GM23248 (cell line): ENCODE measurements around the gene STX10. TPM values are rescaled to one million over a fixed set of nuclear protein-coding genes. Genes with fewer than 3 reads are reported as not detected.
A peak's percentile ranks its signal among the peaks of the same experiment; 100 is the strongest.

Experiments
- DNase-seq: peaks from one replicate; pipeline ENCODE4 v3.0.0-alpha.2; 2015
- H2AFZ ChIP-seq: fragments of 200-600 bp; sonication (generic); 2 replicates; pipeline ENCODE4 v1.6.1; 2016; ENCODE audit warnings: antibody characterized with exemption
- H3F3A ChIP-seq: fragments of 200-600 bp; sonication (generic); 2 replicates; pipeline ENCODE4 v1.6.1; 2016; ENCODE audit warnings: mild to moderate bottlenecking, antibody characterized with exemption, mixed run types; ENCODE audit not compliant: insufficient read depth
- H3K27ac ChIP-seq: fragments of 200-600 bp; sonication (generic); 2 replicates; pipeline ENCODE4 v1.5.1; 2016; ENCODE audit warnings: mild to moderate bottlenecking
- H3K27me3 ChIP-seq: fragments of 200-600 bp; sonication (generic); replicated peaks from 2 replicates; pipeline ENCODE4 v1.6.1; 2016; ENCODE audit warnings: mild to moderate bottlenecking; ENCODE audit not compliant: insufficient read depth
- H3K36me3 ChIP-seq: fragments of 200-600 bp; sonication (generic); 2 replicates; pipeline ENCODE4 v1.6.1; 2016; ENCODE audit warnings: low read depth, mild to moderate bottlenecking
- H3K4me1 ChIP-seq: fragments of 200-600 bp; sonication (generic); 2 replicates; pipeline ENCODE4 v1.6.1; 2016; ENCODE audit warnings: mild to moderate bottlenecking; ENCODE audit not compliant: insufficient read depth
- H3K4me2 ChIP-seq: fragments of 200-600 bp; sonication (generic); one replicate; pipeline ENCODE4 v1.6.1; 2016; ENCODE audit warnings: mild to moderate bottlenecking; ENCODE audit not compliant: unreplicated experiment
- H3K4me3 ChIP-seq: fragments of 200-600 bp; sonication (generic); 2 replicates; pipeline ENCODE4 v1.5.1; 2016; ENCODE audit warnings: mild to moderate bottlenecking
- H3K79me2 ChIP-seq: fragments of 200-600 bp; sonication (generic); 2 replicates; pipeline ENCODE4 v1.6.1; 2016; ENCODE audit warnings: mild to moderate bottlenecking; ENCODE audit not compliant: insufficient read depth
- H3K9ac ChIP-seq: fragments of 200-600 bp; sonication (generic); 2 replicates; pipeline ENCODE4 v1.6.1; 2016; ENCODE audit warnings: mild to moderate bottlenecking
- H3K9me2 ChIP-seq: fragments of 200-600 bp; sonication (generic); 2 replicates; pipeline ENCODE4 v1.6.1; 2016; ENCODE audit warnings: mixed run types, mild to moderate bottlenecking, moderate library complexity; ENCODE audit not compliant: insufficient read depth
- H3K9me3 ChIP-seq: fragments of 200-600 bp; sonication (generic); one replicate; pipeline ENCODE4 v1.6.1; 2017; ENCODE audit warnings: low read depth
- H4K20me1 ChIP-seq: fragments of 200-600 bp; sonication (generic); 2 replicates; pipeline ENCODE4 v1.6.0; 2016; ENCODE audit not compliant: insufficient read depth
- EZH2 ChIP-seq: fragments of 200-600 bp; sonication (generic); IDR thresholded peaks from 2 replicates; pipeline ENCODE4 v1.6.1; 2018; ENCODE audit warnings: antibody characterized with exemption, mild to moderate bottlenecking; ENCODE audit not compliant: insufficient read depth, poor library complexity, severe bottlenecking
- EZH2phosphoT487 ChIP-seq: fragments of 200-600 bp; sonication (generic); IDR thresholded peaks from 2 replicates; pipeline ENCODE4 v1.6.1; 2018; ENCODE audit warnings: antibody characterized with exemption, moderate library complexity, mild to moderate bottlenecking, low read depth; ENCODE audit not compliant: insufficient read depth
- WGBS, 2 experiments: methylation state at CpG; one replicate each; pipeline ENCODE4 v1.1.6; 2015 to 2017; ENCODE audit warnings: low lambda C conversion rate in 2 of 2, low coverage in 1 of 2; ENCODE audit errors: missing lambda C conversion rate in 2 of 2; 5-methylcytosine and 5-hydroxymethylcytosine counted together
- in situ Hi-C: fragments of 300-500 bp; cut with MboI; formaldehyde crosslinking; loops from 2 replicates; pipeline ENCODE4 v1.15.0; 2020
- polyA plus RNA-seq: library from polyadenylated mRNA; unstranded; fragments of >200 nt; fragmentation: Nextera tagmentation; extraction: Ambion mirVana; gene quantifications from 2 replicates; pipeline ENCODE4 v1.2.1, GENCODE V29; 2016
- total RNA-seq: library from RNA; depleted of rRNA; stranded (reverse); fragments of >200 nt; shearing (Covaris generic); gene quantifications from 2 replicates; pipeline ENCODE4 v1.2.3, GENCODE V29; 2014

STX10 gene
- total and polyA plus RNA-seq, 2 experiments from 2014 or later = 62.4 to 80.5 TPM

DNA sequence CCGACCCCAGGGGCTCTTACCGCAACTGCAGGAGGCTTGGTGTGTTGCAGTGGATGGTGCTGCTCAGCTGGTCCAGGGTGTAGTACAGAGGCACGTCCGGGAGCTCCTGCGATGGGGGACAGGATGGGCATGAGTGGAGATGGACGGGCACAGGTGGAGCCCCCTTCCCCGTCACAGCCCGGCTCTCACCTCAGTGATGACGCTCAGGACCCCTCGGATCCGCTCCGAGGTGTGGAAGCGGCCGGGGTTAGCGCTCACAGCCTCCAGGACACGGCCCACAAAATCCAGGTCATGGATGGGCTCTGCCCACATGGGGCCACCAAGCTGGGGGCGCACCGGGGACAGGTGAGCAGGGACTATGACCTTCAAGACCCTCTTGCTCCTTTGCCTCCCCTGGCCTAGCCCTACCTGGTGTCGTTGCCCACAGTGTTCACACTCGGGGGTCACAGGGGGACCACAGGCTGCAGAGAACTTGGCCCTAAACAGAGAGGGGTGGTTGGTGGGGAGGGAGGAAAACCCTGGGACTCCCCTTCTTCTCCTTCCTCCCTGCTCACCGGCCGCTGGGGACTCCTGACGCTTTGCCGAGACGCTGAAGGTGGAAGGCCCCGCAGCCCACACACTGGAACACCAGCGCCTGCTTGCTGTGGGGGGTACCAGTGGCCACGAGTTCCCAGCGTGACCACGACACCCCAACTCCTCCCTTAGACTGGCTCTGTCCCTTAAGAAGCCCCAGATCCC, 40.6 kb downstream of the STX10 start:
- 0 out of 2 replicates have a peak, but pooled peaks cover 1% of the 10 kb centered on the region for H3K4me1 ChIP-seq
- H3K4me3 ChIP-seq = no peak overlapping the region
- no peaks in the 10 kb centered on the region for H3F3A ChIP-seq
- 93% methylated on average over 30 of the region's 30 CpGs for WGBS, 2 experiments
- TF ChIP-seq EZH2 (no peak), EZH2phosphoT487 (no peak)
- no peak overlapping the region for H3K9ac ChIP-seq
- in situ Hi-C loops = no loop called here
- H3K4me2 ChIP-seq = no peak overlapping the region
- no peak for DNase-seq
- no peaks in the 10 kb centered on the region for H3K9me2 ChIP-seq
- no peak overlapping the region for H2AFZ ChIP-seq
- no peak overlapping the region for H3K27ac ChIP-seq
- H4K20me1 ChIP-seq = no peaks in the 10 kb centered on the region
- peaks cover 17% of the 10 kb centered on the region; the same call in 1 of the 2 replicates for H3K36me3 ChIP-seq
- H3K79me2 ChIP-seq = peaks cover 18% of the 10 kb centered on the region
- no peaks in the 10 kb centered on the region for H3K27me3 ChIP-seq
- no peaks in the 10 kb centered on the region for H3K9me3 ChIP-seq

DNA sequence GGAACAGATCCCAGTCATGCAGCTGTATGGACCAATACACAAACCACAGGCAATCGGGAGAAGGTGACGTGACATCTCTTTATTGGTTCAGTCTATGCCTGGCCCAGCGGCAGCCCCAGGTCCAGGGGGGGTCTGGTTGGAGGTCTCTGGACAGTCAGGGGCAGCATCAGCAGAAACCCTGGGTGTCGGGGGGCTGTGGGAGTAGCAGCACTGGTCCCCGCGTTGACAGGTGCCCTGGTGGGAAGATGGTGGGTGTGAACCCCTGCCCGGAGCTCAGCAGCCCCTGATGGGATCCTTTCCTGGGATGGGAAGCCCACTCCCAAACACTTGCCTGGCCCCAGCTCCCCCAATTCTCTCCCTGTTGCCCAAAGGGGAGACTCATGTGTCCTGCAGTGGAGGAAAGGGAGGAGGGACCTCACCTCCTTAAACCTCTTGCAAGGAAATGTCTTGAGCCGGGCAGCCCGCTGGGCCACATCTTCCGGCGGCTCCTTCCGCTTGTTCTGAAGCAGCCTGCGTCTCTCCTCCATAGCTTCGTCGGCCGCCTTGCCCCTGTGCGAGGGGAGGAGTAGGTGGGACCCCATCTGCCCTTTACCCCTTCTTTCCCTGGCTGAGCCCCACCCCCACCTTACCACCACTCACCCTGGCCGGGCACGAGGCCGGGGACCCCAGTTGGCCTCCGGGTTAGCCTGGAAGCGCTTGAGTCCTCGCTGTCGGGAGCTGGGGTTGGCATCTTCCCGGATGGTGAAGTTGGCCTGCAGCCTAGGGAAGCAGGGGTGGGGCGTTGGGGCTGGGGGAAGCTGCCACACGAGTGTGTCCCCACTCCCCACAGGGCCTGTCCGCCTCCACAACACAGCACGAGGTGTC, 45.1 kb downstream of the STX10 start:
- no peaks in the 10 kb centered on the region for H3K27me3 ChIP-seq
- DNase-seq = no peak
- no peak overlapping the region for H3K4me2 ChIP-seq
- H3K9ac ChIP-seq = no peak overlapping the region
- H4K20me1 ChIP-seq = no peaks in the 10 kb centered on the region
- 78 to 79% methylated on average over 28 to 29 of the region's 29 CpGs for WGBS, 2 experiments
- in situ Hi-C loops = no loop called here
- no peaks in the 10 kb centered on the region; the same call in 1 of the 2 replicates for H3K79me2 ChIP-seq
- TF ChIP-seq EZH2phosphoT487 (no peak), EZH2 (no peak)
- H2AFZ ChIP-seq = no peak overlapping the region
- no peak overlapping the region for H3K4me3 ChIP-seq
- no peaks in the 10 kb centered on the region for H3K36me3 ChIP-seq
- no peaks in the 10 kb centered on the region for H3K9me2 ChIP-seq
- no peak overlapping the region for H3K27ac ChIP-seq
- no peaks in the 10 kb centered on the region; the same call in 1 of the 2 replicates for H3K4me1 ChIP-seq
- H3F3A ChIP-seq = 0 out of 2 replicates have a peak, but pooled peaks cover 7% of the 10 kb centered on the region
- H3K9me3 ChIP-seq = no peaks in the 10 kb centered on the region

DNA sequence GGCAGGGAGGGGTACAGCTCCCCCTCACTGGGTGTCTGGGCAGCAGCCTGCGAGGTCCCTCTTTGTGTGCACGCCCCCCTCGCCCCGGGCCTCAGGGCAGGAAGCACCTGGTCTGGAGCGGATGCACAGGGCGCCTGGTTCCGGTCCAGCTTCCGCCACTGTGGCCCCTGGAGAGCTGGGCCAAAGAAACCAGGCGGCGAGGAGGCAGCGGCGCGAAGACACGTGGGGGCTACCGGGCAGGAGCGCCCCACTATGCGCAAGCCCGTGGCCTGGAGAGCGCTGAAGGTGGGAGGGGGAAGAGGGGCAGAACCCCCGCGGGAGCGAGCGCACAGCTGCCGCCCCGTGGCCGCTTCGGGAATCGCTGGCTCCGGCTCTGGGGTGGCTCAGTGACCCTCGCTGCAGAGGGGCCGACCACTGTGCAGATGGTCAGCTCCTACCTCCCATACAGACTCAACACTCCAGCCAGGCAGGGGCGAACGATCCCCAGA, 45.8 kb downstream of the STX10 start:
- TF ChIP-seq EZH2phosphoT487 (no peak), EZH2 (no peak)
- no peaks in the 10 kb centered on the region; the same call in 1 of the 2 replicates for H3K79me2 ChIP-seq
- 51 to 52% methylated on average over 25 to 30 of the region's 33 CpGs for WGBS, 2 experiments
- H4K20me1 ChIP-seq = no peaks in the 10 kb centered on the region
- H3F3A ChIP-seq = 0 out of 2 replicates have a peak, but pooled peaks cover 7% of the 10 kb centered on the region
- no peaks in the 10 kb centered on the region for H3K27me3 ChIP-seq
- H2AFZ ChIP-seq = no peak overlapping the region
- H3K9me3 ChIP-seq = no peaks in the 10 kb centered on the region
- no peak overlapping the region for H3K27ac ChIP-seq
- H3K9ac ChIP-seq = no peak overlapping the region
- in situ Hi-C loops = no loop called here
- H3K9me2 ChIP-seq = no peaks in the 10 kb centered on the region
- no peaks in the 10 kb centered on the region for H3K36me3 ChIP-seq
- H3K4me3 ChIP-seq = no peak overlapping the region
- no peak overlapping the region for H3K4me2 ChIP-seq
- H3K4me1 ChIP-seq = no peaks in the 10 kb centered on the region; the same call in 1 of the 2 replicates
- DNase-seq = peak; percentile 52

DNA sequence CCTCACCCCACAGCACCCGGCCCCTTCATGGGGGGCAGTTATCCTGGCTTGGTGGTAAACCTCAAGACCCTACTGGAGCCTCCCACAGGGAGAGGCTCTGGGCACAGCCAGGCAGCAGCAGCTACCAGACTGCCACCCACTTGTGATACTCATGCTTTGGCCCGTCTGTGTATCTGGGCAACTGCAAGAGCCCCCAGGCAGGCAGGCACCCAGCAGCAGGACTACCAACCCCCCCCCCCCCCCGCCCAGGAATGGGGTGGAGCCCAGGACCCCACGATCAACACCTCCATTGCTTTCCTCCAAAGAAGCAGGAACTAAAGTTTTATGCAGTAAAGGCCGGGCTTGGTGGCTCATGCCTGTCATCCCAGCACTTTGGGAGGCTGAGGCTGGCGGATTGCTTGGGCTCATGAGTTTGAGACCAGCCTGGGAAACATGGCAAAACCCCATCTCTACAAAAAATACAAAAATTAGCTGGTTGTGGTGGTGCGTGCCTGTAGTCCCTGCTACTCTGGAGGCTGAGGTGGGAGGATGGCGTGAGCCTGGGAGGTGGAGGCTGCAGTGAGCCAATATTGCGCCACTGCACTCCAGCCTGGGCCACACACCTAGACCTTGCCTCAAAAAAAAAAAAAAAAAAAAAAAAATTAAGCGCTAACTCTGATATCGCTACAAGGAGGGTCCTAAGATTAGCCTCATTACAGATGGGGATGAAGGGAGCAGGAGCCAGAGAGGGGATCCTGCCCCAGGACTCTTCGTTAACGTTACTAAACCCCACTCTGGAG, 46.4 kb downstream of the STX10 start:
- H4K20me1 ChIP-seq = no peaks in the 10 kb centered on the region

More for the DNA sequence above, 46.4 kb downstream of the STX10 start:
- no peaks in the 10 kb centered on the region for H3K9me2 ChIP-seq
- H3K79me2 ChIP-seq = no peaks in the 10 kb centered on the region; the same call in 1 of the 2 replicates
- H3K36me3 ChIP-seq = no peaks in the 10 kb centered on the region
- H3K4me1 ChIP-seq = no peaks in the 10 kb centered on the region; the same call in 1 of the 2 replicates
- in situ Hi-C loops = no loop called here
- H3K4me3 ChIP-seq = no peak overlapping the region
- H3K9ac ChIP-seq = no peak overlapping the region
- no peak for DNase-seq
- TF ChIP-seq EZH2phosphoT487 = no peak
- TF ChIP-seq EZH2 = no peak
- H3K9me3 ChIP-seq = no peaks in the 10 kb centered on the region
- no peak overlapping the region for H2AFZ ChIP-seq
- no peak overlapping the region for H3K27ac ChIP-seq
- H3F3A ChIP-seq = 0 out of 2 replicates have a peak, but pooled peaks cover 7% of the 10 kb centered on the region
- 86% methylated on average over 12 of the region's 13 CpGs for WGBS, 2 experiments
- no peak overlapping the region for H3K4me2 ChIP-seq
- no peaks in the 10 kb centered on the region for H3K27me3 ChIP-seq
